ENCODE data around the gene MAEA.
A peak's percentile ranks its signal among the peaks of the same experiment; 100 is the strongest.

The MAEA gene

GRCh38 chr4:1259966-1260365, 29.7 kb upstream of the MAEA start:
- no peak overlapping the region for H3K14ac ChIP-seq (ENCODE audit: low read length)
- no CpG with 5 or more reads among the region's 4 CpGs for WGBS, 2 donors (ENCODE audit: extremely low coverage in 2 of 2, insufficient read length in 2 of 2, insufficient replicate concordance in 1 of 2)
- H2AK5ac ChIP-seq (ENCODE audit: low read depth, low read length): no peak overlapping the region
- H3K4ac ChIP-seq (ENCODE audit: low read length): no peak overlapping the region
- H3K36me3 ChIP-seq (replicated peaks in 1 of 2; ENCODE audit: control insufficient read depth in 2 of 2, insufficient read depth in 2 of 2, low read length in 2 of 2): no peaks in the 10 kb centered on the region
- no peak overlapping the region for H2BK120ac ChIP-seq (ENCODE audit: low read depth, low read length)
- H2AFZ ChIP-seq (ENCODE audit: low read length): no peak overlapping the region
- H4K8ac ChIP-seq (ENCODE audit: low read depth, low read length): no peak overlapping the region
- no peaks in the 10 kb centered on the region for H3K79me1 ChIP-seq (ENCODE audit: low read depth, low read length)
- no peak overlapping the region for H3K23ac ChIP-seq (ENCODE audit: low read depth, low read length, poor library complexity)
- no peak overlapping the region for H2BK5ac ChIP-seq (ENCODE audit: low read length)
- DNase-seq (ENCODE audit: low spot score): no peak
- H3K4me1 ChIP-seq (ENCODE audit: control insufficient read depth in 2 of 2, insufficient read depth in 1 of 2, low read depth in 1 of 2, low read length in 2 of 2): no peaks in the 10 kb centered on the region
- peaks cover 10 to 18% of the 10 kb centered on the region in 2 donors for H3K9me3 ChIP-seq (replicated peaks in 1 of 2; ENCODE audit: control insufficient read depth in 2 of 2, insufficient read depth in 1 of 2, low read depth in 1 of 2, low read length in 2 of 2)
- H3K4me3 ChIP-seq (ENCODE audit: low read length in 2 of 2): no peak overlapping the region
- H2BK12ac ChIP-seq (ENCODE audit: low read length): no peak overlapping the region
- H3K27ac ChIP-seq (replicated peaks; ENCODE audit: low read length): no peak overlapping the region
- H4K91ac ChIP-seq (ENCODE audit: low read depth, low read length, poor library complexity): no peak overlapping the region
- no peak overlapping the region for H3K18ac ChIP-seq (ENCODE audit: low read length)
- no peak overlapping the region for H3K4me2 ChIP-seq (ENCODE audit: insufficient read depth, low read length, poor library complexity, severe bottlenecking)
- H2BK15ac ChIP-seq (ENCODE audit: low read length): no peak overlapping the region
- H3K27me3 ChIP-seq (ENCODE audit: control insufficient read depth in 3 of 3, insufficient read depth in 3 of 3, low read depth in 1 of 3, low read length in 3 of 3): no peaks in the 10 kb centered on the region
- H3K9ac ChIP-seq (ENCODE audit: low read depth, low read length, poor library complexity): no peak overlapping the region

GRCh38 chr4:1260418-1261106, 29.1 kb upstream of the MAEA start:
- H2BK5ac ChIP-seq (ENCODE audit: low read length): peak overlapping the region; percentile 59
- H2AFZ ChIP-seq (ENCODE audit: low read length): no peak overlapping the region
- no peak overlapping the region for H2BK15ac ChIP-seq (ENCODE audit: low read length)
- H3K4me3 ChIP-seq (ENCODE audit: low read length in 2 of 2): peak overlapping the region in 1 of 2 donors; percentile 51
- no CpG with 5 or more reads among the region's 24 CpGs for WGBS, 2 donors (ENCODE audit: extremely low coverage in 2 of 2, insufficient read length in 2 of 2, insufficient replicate concordance in 1 of 2)
- H2BK12ac ChIP-seq (ENCODE audit: low read length): no peak overlapping the region
- H3K9ac ChIP-seq (ENCODE audit: low read depth, low read length, poor library complexity): no peak overlapping the region
- peaks cover 8 to 12% of the 10 kb centered on the region in 2 donors for H3K9me3 ChIP-seq (replicated peaks in 1 of 2; ENCODE audit: control insufficient read depth in 2 of 2, insufficient read depth in 1 of 2, low read depth in 1 of 2, low read length in 2 of 2)
- H4K91ac ChIP-seq (ENCODE audit: low read depth, low read length, poor library complexity): no peak overlapping the region
- H3K4me2 ChIP-seq (ENCODE audit: insufficient read depth, low read length, poor library complexity, severe bottlenecking): no peak overlapping the region
- no peak overlapping the region for H3K4ac ChIP-seq (ENCODE audit: low read length)
- no peak overlapping the region for H3K27ac ChIP-seq (replicated peaks; ENCODE audit: low read length)
- H3K4me1 ChIP-seq (ENCODE audit: control insufficient read depth in 2 of 2, insufficient read depth in 1 of 2, low read depth in 1 of 2, low read length in 2 of 2): no peaks in the 10 kb centered on the region
- peak overlapping the region; percentile 52 for H2BK120ac ChIP-seq (ENCODE audit: low read depth, low read length)
- H3K18ac ChIP-seq (ENCODE audit: low read length): no peak overlapping the region
- no peaks in the 10 kb centered on the region for H3K79me1 ChIP-seq (ENCODE audit: low read depth, low read length)
- no peaks in the 10 kb centered on the region for H3K36me3 ChIP-seq (replicated peaks in 1 of 2; ENCODE audit: control insufficient read depth in 2 of 2, insufficient read depth in 2 of 2, low read length in 2 of 2)
- no peak overlapping the region for H3K14ac ChIP-seq (ENCODE audit: low read length)
- peak overlapping the region; percentile 48 for H3K23ac ChIP-seq (ENCODE audit: low read depth, low read length, poor library complexity)
- no peak for DNase-seq (ENCODE audit: low spot score)
- H3K27me3 ChIP-seq (ENCODE audit: control insufficient read depth in 3 of 3, insufficient read depth in 3 of 3, low read depth in 1 of 3, low read length in 3 of 3): no peaks in the 10 kb centered on the region
- H4K8ac ChIP-seq (ENCODE audit: low read depth, low read length): no peak overlapping the region
- H2AK5ac ChIP-seq (ENCODE audit: low read depth, low read length): no peak overlapping the region

DNA sequence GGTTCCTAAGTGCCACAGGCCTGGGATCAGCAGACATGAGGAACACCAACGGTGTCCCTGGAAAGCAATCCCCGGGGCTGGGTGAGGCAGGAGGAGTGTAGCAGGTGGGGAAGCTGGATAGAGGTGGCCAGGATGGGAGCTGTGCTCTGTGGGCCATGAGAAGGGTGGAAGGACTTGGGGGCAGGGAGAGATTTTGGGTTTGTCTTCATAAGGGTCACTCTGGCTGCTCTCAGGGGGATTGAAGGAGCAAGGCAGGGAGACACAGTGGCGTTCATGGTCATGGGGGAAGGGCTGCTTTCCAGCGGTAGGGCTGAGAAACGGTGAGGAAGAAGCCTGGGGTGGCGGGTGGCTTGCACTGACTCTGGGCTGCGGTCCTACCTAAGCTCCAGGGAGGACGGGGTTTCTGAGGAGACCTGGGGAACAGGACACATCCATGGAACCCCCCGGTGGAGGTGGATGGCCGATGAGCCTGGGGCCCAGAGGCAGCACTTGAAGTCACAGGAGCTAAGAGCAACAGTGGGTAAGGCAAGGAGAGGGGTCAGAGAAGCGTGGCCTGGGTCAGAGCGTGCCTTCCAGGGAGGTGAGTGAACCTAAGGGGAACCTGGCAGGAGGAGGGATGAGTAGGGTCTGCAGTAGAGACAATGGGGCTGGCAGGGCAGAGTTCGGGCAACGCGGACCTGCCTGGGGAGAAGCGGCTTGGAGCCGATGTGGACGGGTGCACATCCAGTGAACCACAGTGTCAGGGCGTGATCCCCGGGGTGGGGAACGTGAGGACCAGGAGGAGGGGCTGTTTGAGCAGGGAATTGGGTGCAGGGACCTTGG, 28.4 kb upstream of the MAEA start:
- H4K8ac ChIP-seq (ENCODE audit: low read depth, low read length): no peak overlapping the region
- no peak overlapping the region for H3K18ac ChIP-seq (ENCODE audit: low read length)
- no peak overlapping the region for H3K9ac ChIP-seq (ENCODE audit: low read depth, low read length, poor library complexity)
- no peak overlapping the region for H2BK120ac ChIP-seq (ENCODE audit: low read depth, low read length)
- no peak overlapping the region for H3K4me3 ChIP-seq (ENCODE audit: low read length in 2 of 2)
- H3K23ac ChIP-seq (ENCODE audit: low read depth, low read length, poor library complexity): peak overlapping the region; percentile 81
- H3K14ac ChIP-seq (ENCODE audit: low read length): peak overlapping the region; percentile 6
- H3K79me1 ChIP-seq (ENCODE audit: low read depth, low read length): no peaks in the 10 kb centered on the region
- DNase-seq (ENCODE audit: low spot score): no peak
- no peak overlapping the region for H3K4me2 ChIP-seq (ENCODE audit: insufficient read depth, low read length, poor library complexity, severe bottlenecking)
- no peak overlapping the region for H2AK5ac ChIP-seq (ENCODE audit: low read depth, low read length)
- H3K9me3 ChIP-seq (replicated peaks in 1 of 2; ENCODE audit: control insufficient read depth in 2 of 2, insufficient read depth in 1 of 2, low read depth in 1 of 2, low read length in 2 of 2): peaks cover 8 to 10% of the 10 kb centered on the region in 2 donors
- no peaks in the 10 kb centered on the region for H3K27me3 ChIP-seq (ENCODE audit: control insufficient read depth in 3 of 3, insufficient read depth in 3 of 3, low read depth in 1 of 3, low read length in 3 of 3)
- no peak overlapping the region for H2BK15ac ChIP-seq (ENCODE audit: low read length)
- WGBS, 2 donors (ENCODE audit: extremely low coverage in 2 of 2, insufficient read length in 2 of 2, insufficient replicate concordance in 1 of 2): no CpG with 5 or more reads among the region's 21 CpGs
- no peak overlapping the region for H2AFZ ChIP-seq (ENCODE audit: low read length)
- no peaks in the 10 kb centered on the region for H3K4me1 ChIP-seq (ENCODE audit: control insufficient read depth in 2 of 2, insufficient read depth in 1 of 2, low read depth in 1 of 2, low read length in 2 of 2)
- H2BK5ac ChIP-seq (ENCODE audit: low read length): no peak overlapping the region
- no peak overlapping the region for H3K27ac ChIP-seq (replicated peaks; ENCODE audit: low read length)
- no peak overlapping the region for H4K91ac ChIP-seq (ENCODE audit: low read depth, low read length, poor library complexity)
- no peak overlapping the region for H3K4ac ChIP-seq (ENCODE audit: low read length)
- H2BK12ac ChIP-seq (ENCODE audit: low read length): no peak overlapping the region
- no peaks in the 10 kb centered on the region for H3K36me3 ChIP-seq (replicated peaks in 1 of 2; ENCODE audit: control insufficient read depth in 2 of 2, insufficient read depth in 2 of 2, low read length in 2 of 2)

GRCh38 chr4:1264942-1265341, 24.7 kb upstream of the MAEA start:
- Histone ChIP-seq H3K79me1 (ENCODE audit: low read depth, low read length) (no peaks in the 10 kb centered on the region), H4K91ac (ENCODE audit: low read depth, low read length, poor library complexity) (no peak overlapping the region), H3K4me2 (ENCODE audit: insufficient read depth, low read length, poor library complexity, severe bottlenecking) (no peak overlapping the region), H3K23ac (ENCODE audit: low read depth, low read length, poor library complexity) (no peak overlapping the region), H3K27ac (replicated peaks; ENCODE audit: low read length) (no peak overlapping the region), H3K4me1 (ENCODE audit: control insufficient read depth in 2 of 2, insufficient read depth in 1 of 2, low read depth in 1 of 2, low read length in 2 of 2) (no peaks in the 10 kb centered on the region), H3K4ac (ENCODE audit: low read length) (no peak overlapping the region), H3K4me3 (ENCODE audit: low read length in 2 of 2) (no peak overlapping the region), H2BK5ac (ENCODE audit: low read length) (no peak overlapping the region), H3K27me3 (ENCODE audit: control insufficient read depth in 3 of 3, insufficient read depth in 3 of 3, low read depth in 1 of 3, low read length in 3 of 3) (no peaks in the 10 kb centered on the region), H2AFZ (ENCODE audit: low read length) (no peak overlapping the region), H2AK5ac (ENCODE audit: low read depth, low read length) (no peak overlapping the region), H2BK12ac (ENCODE audit: low read length) (no peak overlapping the region), H4K8ac (ENCODE audit: low read depth, low read length) (no peak overlapping the region), H3K14ac (ENCODE audit: low read length) (no peak overlapping the region), H3K9ac (ENCODE audit: low read depth, low read length, poor library complexity) (no peak overlapping the region), H2BK120ac (ENCODE audit: low read depth, low read length) (no peak overlapping the region), H3K18ac (ENCODE audit: low read length) (no peak overlapping the region), H3K9me3 (replicated peaks in 1 of 2; ENCODE audit: control insufficient read depth in 2 of 2, insufficient read depth in 1 of 2, low read depth in 1 of 2, low read length in 2 of 2) (peaks cover 6 to 8% of the 10 kb centered on the region in 2 donors), H2BK15ac (ENCODE audit: low read length) (no peak overlapping the region), H3K36me3 (replicated peaks in 1 of 2; ENCODE audit: control insufficient read depth in 2 of 2, insufficient read depth in 2 of 2, low read length in 2 of 2) (no peaks in the 10 kb centered on the region)
- DNase-seq (ENCODE audit: low spot score): no peak
- whole genome bisulfite sequencing, 2 donors (ENCODE audit: extremely low coverage in 2 of 2, insufficient read length in 2 of 2, insufficient replicate concordance in 1 of 2): no CpG with 5 or more reads among the region's 3 CpGs
